Breast epithelium (tissue), 4 donors: ENCODE results near the gene BDNF. TPM values are rescaled to one million over a fixed set of nuclear protein-coding genes. Genes with fewer than 3 reads are reported as not detected.

Experiments used
- DNase-seq, 2 donors: peaks; one replicate each; pipeline ENCODE4 v3.0.0-alpha.2; 2019; ENCODE audit warnings: low spot score in 2 of 2
- H3K27ac ChIP-seq, 2 donors: fragments of 200-600 bp; sonication (generic) in 1 of 2; one replicate each; pipeline ENCODE4 v1.5.1; 2016 to 2019; ENCODE audit warnings: mild to moderate bottlenecking in 1 of 2
- H3K27me3 ChIP-seq, 2 donors: fragments of 200-600 bp; sonication (generic) in 1 of 2; one replicate each; pipeline versions ENCODE4 v1.5.1 to v1.6.0; 2017 to 2019; ENCODE audit warnings: control low read depth in 1 of 2, mild to moderate bottlenecking in 1 of 2
- H3K36me3 ChIP-seq: fragments of 200-600 bp; one replicate; pipeline ENCODE4 v1.5.1; 2019
- H3K4me1 ChIP-seq, 2 donors: fragments of 200-600 bp; sonication (generic); one replicate each; pipeline ENCODE4 v1.5.1; 2016 to 2019; ENCODE audit warnings: control low read depth in 1 of 2
- H3K4me3 ChIP-seq, 3 donors: fragments of 200-600 bp; sonication (generic); 1 replicate in 2 of 3; 2 replicates in 1 of 3; pipeline ENCODE4 v1.5.1; 2016 to 2019; ENCODE audit warnings: mild to moderate bottlenecking in 3 of 3, moderate library complexity in 2 of 3
- H3K9me3 ChIP-seq, 2 donors: fragments of 200-600 bp; sonication (generic) in 1 of 2; one replicate each; pipeline ENCODE4 v1.5.1; 2016 to 2019; ENCODE audit warnings: control low read depth in 1 of 2
- POLR2A ChIP-seq: fragments of 450-650 bp; IDR thresholded peaks from one replicate; pipeline ENCODE4 v1.6.1; 2016; ENCODE audit warnings: antibody characterized with exemption, mild to moderate bottlenecking, moderate library complexity
- POLR2AphosphoS5 ChIP-seq, 3 donors: sonication (generic); formaldehyde crosslinking; IDR thresholded peaks; one replicate each; pipeline ENCODE4 v1.6.1; 2017; ENCODE audit warnings: antibody characterized with exemption in 3 of 3
- intact Hi-C: fragments of 100-400 bp; cut with DNase I; formaldehyde crosslinking; loops from one replicate; pipeline ENCODE4 v1.15.1; 2023; ENCODE audit warnings: low total_unique reads
- total RNA-seq, 3 donors: library from RNA; depleted of rRNA; stranded (reverse); fragments of >200 nt; gene quantifications; one replicate each; pipeline ENCODE4 v1.1.0, GENCODE V29; 2016
- TF ChIP-seq, protein P1 (sequence below), 3 donors: fragments of 450-650 bp; IDR thresholded peaks; one replicate each; pipeline ENCODE4 v1.5.1; 2016 to 2017; ENCODE audit warnings: antibody characterized with exemption in 3 of 3, mild to moderate bottlenecking in 3 of 3, moderate library complexity in 3 of 3

The BDNF gene
- total RNA-seq, 3 donors from 2014 or later, result 0.44 to 0.66 TPM; not detected in 1

DNA sequence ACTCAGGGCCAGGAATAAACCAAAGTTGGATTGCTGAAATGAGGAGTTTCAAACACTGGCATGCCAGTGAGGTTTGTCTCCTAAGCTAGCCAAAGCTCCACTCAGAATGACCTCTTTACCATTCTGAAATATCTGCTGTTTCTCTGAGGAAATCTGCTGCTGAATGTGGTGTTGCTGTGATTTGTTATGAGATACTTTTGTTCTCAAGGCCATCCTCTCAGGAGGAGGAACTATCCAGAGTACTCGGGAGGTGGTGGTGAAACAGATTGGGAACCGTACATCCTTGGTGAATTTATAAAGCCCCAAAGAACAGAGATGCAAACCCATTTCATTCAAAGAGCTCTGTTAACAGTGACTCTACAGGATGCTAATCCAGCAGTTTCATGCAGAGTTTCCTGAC lies 50.5 kb downstream of the BDNF start:
- intact Hi-C loops, result no loop called here
- no peaks in the 10 kb centered on the region for H3K27me3 ChIP-seq
- DNase-seq, result no peak
- no peak for TF ChIP-seq POLR2A
- no peak for TF ChIP-seq POLR2AphosphoS5 (IDR thresholded peaks at IDR 0.05)
- TF ChIP-seq, protein P1, sequence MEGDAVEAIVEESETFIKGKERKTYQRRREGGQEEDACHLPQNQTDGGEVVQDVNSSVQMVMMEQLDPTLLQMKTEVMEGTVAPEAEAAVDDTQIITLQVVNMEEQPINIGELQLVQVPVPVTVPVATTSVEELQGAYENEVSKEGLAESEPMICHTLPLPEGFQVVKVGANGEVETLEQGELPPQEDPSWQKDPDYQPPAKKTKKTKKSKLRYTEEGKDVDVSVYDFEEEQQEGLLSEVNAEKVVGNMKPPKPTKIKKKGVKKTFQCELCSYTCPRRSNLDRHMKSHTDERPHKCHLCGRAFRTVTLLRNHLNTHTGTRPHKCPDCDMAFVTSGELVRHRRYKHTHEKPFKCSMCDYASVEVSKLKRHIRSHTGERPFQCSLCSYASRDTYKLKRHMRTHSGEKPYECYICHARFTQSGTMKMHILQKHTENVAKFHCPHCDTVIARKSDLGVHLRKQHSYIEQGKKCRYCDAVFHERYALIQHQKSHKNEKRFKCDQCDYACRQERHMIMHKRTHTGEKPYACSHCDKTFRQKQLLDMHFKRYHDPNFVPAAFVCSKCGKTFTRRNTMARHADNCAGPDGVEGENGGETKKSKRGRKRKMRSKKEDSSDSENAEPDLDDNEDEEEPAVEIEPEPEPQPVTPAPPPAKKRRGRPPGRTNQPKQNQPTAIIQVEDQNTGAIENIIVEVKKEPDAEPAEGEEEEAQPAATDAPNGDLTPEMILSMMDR (IDR thresholded peaks at IDR 0.05), result no peak
- H3K36me3 ChIP-seq, result no peaks in the 10 kb centered on the region
- no peaks in the 10 kb centered on the region for H3K4me1 ChIP-seq
- no peaks in the 10 kb centered on the region for H3K9me3 ChIP-seq
- H3K27ac ChIP-seq, result no peak overlapping the region
- no peak overlapping the region for H3K4me3 ChIP-seq

DNA sequence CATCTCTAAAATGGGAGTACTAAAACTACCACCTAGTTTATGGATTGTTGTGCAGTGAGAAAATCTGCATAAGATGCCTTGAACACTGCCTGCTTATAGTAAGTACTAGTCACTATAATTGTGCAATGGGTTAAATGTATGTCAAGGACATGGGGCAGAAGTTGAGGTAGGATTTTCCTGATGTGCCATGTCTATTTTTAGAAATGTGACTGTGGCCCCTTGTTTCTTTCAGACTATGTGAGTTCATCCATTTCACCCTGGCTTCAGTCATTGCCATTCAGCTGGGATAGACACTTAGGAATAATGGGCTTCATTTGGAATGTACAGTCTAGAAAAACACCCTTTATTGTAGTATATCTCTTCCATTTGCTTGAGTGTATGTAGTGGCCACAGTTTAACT lies 51.4 kb downstream of the BDNF start:
- Histone ChIP-seq H3K4me1 (no peaks in the 10 kb centered on the region), H3K4me3 (no peak overlapping the region), H3K27ac (no peak overlapping the region), H3K27me3 (no peaks in the 10 kb centered on the region), H3K9me3 (no peaks in the 10 kb centered on the region), H3K36me3 (no peaks in the 10 kb centered on the region)
- intact Hi-C loops, result no loop called here
- TF ChIP-seq, protein P1 (IDR thresholded peaks at IDR 0.05), result no peak
- no peak for TF ChIP-seq POLR2AphosphoS5 (IDR thresholded peaks at IDR 0.05)
- TF ChIP-seq POLR2A, result no peak
- DNase-seq, result no peak

DNA sequence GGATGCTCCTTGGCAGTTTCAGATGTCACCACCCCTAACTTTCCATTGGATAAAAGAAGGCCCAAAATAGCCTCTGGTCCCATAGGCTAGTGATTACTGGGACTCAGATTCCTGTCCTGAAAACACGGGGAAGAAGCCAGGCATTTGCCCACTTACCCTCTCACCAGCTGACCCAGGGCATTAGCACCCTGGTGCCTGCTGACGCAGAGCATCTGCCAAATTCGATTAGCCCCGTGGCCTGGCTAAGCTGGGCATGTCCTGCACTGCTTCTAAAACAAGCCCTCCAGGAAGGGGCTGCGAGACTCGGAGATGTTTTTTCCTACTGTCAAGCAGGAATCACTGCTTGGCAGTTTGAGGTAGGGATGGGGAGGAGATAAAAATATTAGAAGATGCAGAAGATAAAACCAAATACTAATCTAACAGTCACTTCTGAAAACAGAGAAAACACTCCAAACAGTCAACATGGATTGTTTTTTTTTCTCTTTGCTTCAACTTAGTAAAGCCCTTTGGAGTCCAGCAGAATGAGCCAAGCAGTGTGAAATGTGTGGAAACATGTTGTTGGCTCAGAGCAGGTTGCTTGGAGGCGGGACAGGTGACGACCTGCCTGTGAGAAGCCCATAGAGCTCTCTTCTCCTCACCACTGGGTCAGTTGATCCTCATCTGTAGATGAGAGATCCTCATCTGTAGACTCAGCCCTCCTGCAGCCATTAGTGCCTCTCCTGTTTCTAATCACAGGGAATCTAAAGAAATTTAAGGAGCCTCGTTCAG lies 54.0 kb downstream of the BDNF start:
- TF ChIP-seq, protein P1 (IDR thresholded peaks at IDR 0.05), result no peak
- TF ChIP-seq POLR2A, result no peak
- no peak for TF ChIP-seq POLR2AphosphoS5 (IDR thresholded peaks at IDR 0.05)
- Histone ChIP-seq H3K27ac (peak overlapping the region in 1 of 2 donors; percentile 32), H3K9me3 (no peaks in the 10 kb centered on the region), H3K36me3 (no peaks in the 10 kb centered on the region), H3K4me1 (no peaks in the 10 kb centered on the region), H3K27me3 (no peaks in the 10 kb centered on the region), H3K4me3 (no peak overlapping the region)
- DNase-seq, result peak in 1 of 2 donors; percentile 21
- intact Hi-C loops, result no loop called here

DNA sequence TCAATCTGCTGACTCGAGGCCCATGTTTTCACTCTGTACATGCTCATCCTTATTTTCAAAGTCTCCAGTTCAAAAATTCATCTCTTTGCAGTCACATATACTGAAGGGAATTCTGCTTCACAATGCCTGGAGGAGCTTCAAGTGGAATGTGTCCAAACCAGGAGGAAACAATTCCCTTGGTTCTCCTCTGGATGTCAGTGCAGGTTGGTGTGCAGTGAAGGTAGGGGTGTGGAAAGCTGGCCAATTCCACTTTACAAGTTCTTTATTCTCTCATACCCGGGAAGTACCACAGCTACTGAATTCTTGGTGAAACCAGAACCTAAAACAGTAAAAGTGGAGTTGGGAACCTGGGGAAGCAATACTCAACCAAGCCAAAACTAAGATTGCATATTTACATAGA lies 57.3 kb downstream of the BDNF start:
- Histone ChIP-seq H3K9me3 (no peaks in the 10 kb centered on the region), H3K4me1 (no peaks in the 10 kb centered on the region), H3K36me3 (no peaks in the 10 kb centered on the region), H3K27ac (no peak overlapping the region), H3K4me3 (no peak overlapping the region), H3K27me3 (no peaks in the 10 kb centered on the region)
- no peak for DNase-seq
- intact Hi-C loops, result no loop called here
- TF ChIP-seq POLR2A (no peak), POLR2AphosphoS5 (IDR thresholded peaks at IDR 0.05) (no peak)
- TF ChIP-seq, protein P1 (IDR thresholded peaks at IDR 0.05), result no peak

DNA sequence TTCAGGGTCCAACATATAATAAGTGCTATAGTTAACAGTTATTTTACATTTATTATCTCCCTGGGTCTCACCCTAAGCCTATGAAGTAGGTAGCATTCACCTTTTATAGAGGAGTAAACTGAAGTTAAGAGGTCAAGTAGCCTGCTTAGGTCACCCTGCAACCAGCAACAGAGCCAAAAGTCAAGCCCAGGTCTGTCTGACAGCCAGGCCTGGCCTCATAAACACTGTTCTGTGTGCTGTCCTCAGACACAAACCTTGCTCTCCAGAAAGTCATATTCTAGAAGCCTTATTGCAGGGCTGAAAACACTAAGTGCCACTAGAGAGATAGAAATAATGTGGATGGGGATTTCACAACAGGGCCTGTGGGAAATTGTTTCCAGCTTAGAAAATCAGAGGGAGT lies 59.3 kb downstream of the BDNF start:
- no peaks in the 10 kb centered on the region for H3K36me3 ChIP-seq
- H3K9me3 ChIP-seq, result peaks cover 0 to 7% of the 10 kb centered on the region in 2 donors
- TF ChIP-seq, protein P1 (IDR thresholded peaks at IDR 0.05), result no peak
- TF ChIP-seq POLR2AphosphoS5 (IDR thresholded peaks at IDR 0.05) (no peak), POLR2A (no peak)
- H3K4me1 ChIP-seq, result no peaks in the 10 kb centered on the region
- no peak overlapping the region for H3K4me3 ChIP-seq
- intact Hi-C loops, result no loop called here
- no peak for DNase-seq
- H3K27ac ChIP-seq, result no peak overlapping the region
- no peaks in the 10 kb centered on the region for H3K27me3 ChIP-seq
